HEK293 (cell line): ENCODE data around the gene DEPDC5.

Experiments used
- CTCF ChIA-PET: fragments of 350-600 bp; formaldehyde crosslinking; extraction: SDS; loops from one replicate; lab custom pipeline; 2021; ENCODE audit warnings: antibody characterized with exemption; lab: Yijun Ruan, JAX
- POLR2A ChIA-PET: fragments of 300-600 bp; formaldehyde crosslinking; extraction: SDS; loops from one replicate; lab custom pipeline; 2020; ENCODE audit warnings: antibody characterized with exemption, inconsistent platforms; lab: Yijun Ruan, JAX
- H3K27ac ChIP-seq: fragments of 200-500 bp; sonication (Bioruptor generic); 2 replicates; pipeline ENCODE4 v1.5.1; 2014; ENCODE audit warnings: low read depth, low read length, control low read depth, inconsistent platforms; ENCODE audit errors: extremely low read depth
- H3K36me3 ChIP-seq, 2 experiments: fragments of 200-500 bp in 1 of 2; sonication (Bioruptor generic) in 1 of 2; 1 replicate in 1 of 2; 2 replicates in 1 of 2; pipeline ENCODE4 v1.5.1; 2014 to 2017; ENCODE audit warnings: inconsistent platforms in 2 of 2, low read length in 2 of 2; ENCODE audit not compliant: control insufficient read depth in 2 of 2, insufficient read depth in 1 of 2
- H3K4me1 ChIP-seq: fragments of 200-500 bp; sonication (Bioruptor generic); 2 replicates; pipeline ENCODE4 v1.5.1; 2014; ENCODE audit warnings: mild to moderate bottlenecking, low read length, inconsistent platforms; ENCODE audit not compliant: control insufficient read depth, insufficient read depth
- H3K4me3 ChIP-seq: 2 replicates; pipeline ENCODE4 v1.5.1; 2011; ENCODE audit warnings: low read depth, mild to moderate bottlenecking, control low read depth, low read length, moderate library complexity
- H3K9me3 ChIP-seq: fragments of 200-500 bp; sonication (Bioruptor generic); 2 replicates; pipeline ENCODE4 v1.5.1; 2014; ENCODE audit warnings: low read depth, low read length, inconsistent platforms; ENCODE audit not compliant: control insufficient read depth, insufficient read depth
- BCL11A ChIP-seq: fragments of 450-650 bp; formaldehyde crosslinking; IDR thresholded peaks from 2 replicates; pipeline ENCODE4 v1.5.1; 2016; ENCODE audit warnings: low read depth, missing biosample characterization, missing genetic modification characterization
- EGR2 ChIP-seq: fragments of 450-650 bp; formaldehyde crosslinking; IDR thresholded peaks from 2 replicates; pipeline ENCODE4 v1.5.1; 2016; ENCODE audit warnings: low read depth, missing biosample characterization, missing genetic modification characterization
- INSM2 ChIP-seq: fragments of 450-650 bp; formaldehyde crosslinking; IDR thresholded peaks from 2 replicates; pipeline ENCODE4 v1.5.1; 2016; ENCODE audit warnings: missing biosample characterization, missing genetic modification characterization
- WT1 ChIP-seq: fragments of 450-650 bp; formaldehyde crosslinking; IDR thresholded peaks from 2 replicates; pipeline ENCODE4 v1.5.1; 2016; ENCODE audit warnings: missing biosample characterization, missing genetic modification characterization
- YY1 ChIP-seq: fragments of 450-650 bp; formaldehyde crosslinking; IDR thresholded peaks from 2 replicates; pipeline ENCODE4 v1.5.1; 2018; ENCODE audit warnings: missing biosample characterization, missing genetic modification characterization
- ZBTB21 ChIP-seq: fragments of 450-650 bp; formaldehyde crosslinking; IDR thresholded peaks from 2 replicates; pipeline ENCODE4 v1.5.1; 2017; ENCODE audit warnings: missing biosample characterization, missing genetic modification characterization
- ZNF211 ChIP-seq: fragments of 450-650 bp; formaldehyde crosslinking; IDR thresholded peaks from 2 replicates; pipeline ENCODE4 v1.5.1; 2016; ENCODE audit warnings: low read depth, missing biosample characterization, missing genetic modification characterization
- ZNF214 ChIP-seq: fragments of 450-650 bp; formaldehyde crosslinking; IDR thresholded peaks from 2 replicates; pipeline ENCODE4 v1.5.1; 2017; ENCODE audit warnings: missing biosample characterization, mild to moderate bottlenecking, missing genetic modification characterization, borderline replicate concordance
- ZNF24 ChIP-seq: fragments of 450-650 bp; formaldehyde crosslinking; IDR thresholded peaks from 2 replicates; pipeline ENCODE4 v1.5.1; 2016; ENCODE audit warnings: missing biosample characterization, missing genetic modification characterization
- ZNF248 ChIP-seq: fragments of 450-650 bp; formaldehyde crosslinking; IDR thresholded peaks from 2 replicates; pipeline ENCODE4 v1.5.1; 2017; ENCODE audit warnings: missing biosample characterization, missing genetic modification characterization
- ZNF311 ChIP-seq: fragments of 450-650 bp; formaldehyde crosslinking; IDR thresholded peaks from 2 replicates; pipeline ENCODE4 v1.5.1; 2017; ENCODE audit warnings: missing biosample characterization, missing genetic modification characterization, borderline replicate concordance
- ZNF341 ChIP-seq: fragments of 450-650 bp; formaldehyde crosslinking; IDR thresholded peaks from 2 replicates; pipeline ENCODE4; 2016; ENCODE audit warnings: low read depth, missing biosample characterization, missing genetic modification characterization
- ZNF404 ChIP-seq: fragments of 450-650 bp; formaldehyde crosslinking; IDR thresholded peaks from 2 replicates; pipeline ENCODE4 v1.5.1; 2017; ENCODE audit warnings: missing biosample characterization, missing genetic modification characterization
- ZNF768 ChIP-seq: fragments of 450-650 bp; formaldehyde crosslinking; IDR thresholded peaks from 2 replicates; pipeline ENCODE4 v1.5.1; 2018; ENCODE audit warnings: missing biosample characterization, mild to moderate bottlenecking, missing genetic modification characterization
- ZNF792 ChIP-seq: fragments of 450-650 bp; formaldehyde crosslinking; IDR thresholded peaks from 2 replicates; pipeline ENCODE4 v1.5.1; 2016; ENCODE audit warnings: missing biosample characterization, missing genetic modification characterization
- ZNF843 ChIP-seq: fragments of 450-650 bp; formaldehyde crosslinking; IDR thresholded peaks from 2 replicates; pipeline ENCODE4 v1.5.1; 2016; ENCODE audit warnings: missing biosample characterization, missing genetic modification characterization
- TF ChIP-seq, protein P1 (sequence below): fragments of 450-650 bp; formaldehyde crosslinking; IDR thresholded peaks from 2 replicates; pipeline ENCODE4 v1.5.1; 2016; ENCODE audit warnings: missing biosample characterization, missing genetic modification characterization, low read depth
- TF ChIP-seq, protein P2 (sequence below): fragments of 450-650 bp; formaldehyde crosslinking; IDR thresholded peaks from 2 replicates; pipeline ENCODE4 v1.5.1; 2016; ENCODE audit warnings: missing biosample characterization, missing genetic modification characterization

The DEPDC5 gene

GRCh38 chr22:31926024-31926423 is 172.2 kb downstream of the DEPDC5 start:
- ChIA-PET POLR2A (interaction anchor here (1.4 kb wide), 1 partner anchor 17 kb away, joined by 5 read pairs; no protein-coding TSS in a partner anchor), CTCF (no interaction called here)
- H3K4me1 ChIP-seq, result no peaks in the 10 kb centered on the region
- H3K9me3 ChIP-seq, result no peaks in the 10 kb centered on the region
- TF ChIP-seq ZNF214 (no peak), EGR2 (tag by site-specific recombination) (no peak), INSM2 (tag by site-specific recombination) (no peak), ZNF311 (tag by site-specific recombination) (no peak), ZNF843 (tag by site-specific recombination) (no peak), YY1 (tag by site-specific recombination) (no peak), ZNF24 (tag by site-specific recombination) (no peak), BCL11A (no peak), WT1 (tag by site-specific recombination) (no peak), ZNF211 (tag by site-specific recombination) (no peak)
- no peak overlapping the region for H3K4me3 ChIP-seq
- H3K27ac ChIP-seq, result no peak overlapping the region
- no peaks in the 10 kb centered on the region for H3K36me3 ChIP-seq

DNA sequence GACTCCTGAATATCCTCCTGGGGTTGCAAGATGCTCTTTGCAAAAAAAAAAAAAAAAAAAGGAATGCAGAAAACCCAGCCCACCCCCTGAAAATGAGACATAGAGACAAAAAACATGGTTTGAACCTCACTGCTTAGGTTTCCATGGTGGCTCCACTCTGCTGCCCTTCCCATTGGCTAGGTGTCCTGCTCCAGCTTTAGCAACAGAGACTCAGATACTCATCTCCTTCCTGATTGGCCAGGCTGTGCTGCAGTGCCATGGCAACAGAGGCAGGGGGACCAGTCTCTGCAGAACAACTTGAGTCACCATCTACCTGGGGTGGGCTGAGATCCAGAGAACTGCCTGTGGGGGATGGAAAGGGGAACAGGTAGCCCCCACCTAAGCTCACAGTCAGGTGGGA is 173.2 kb downstream of the DEPDC5 start:
- CTCF ChIA-PET, result no interaction called here
- POLR2A ChIA-PET, result interaction anchor here (1.4 kb wide), 1 partner anchor 16 kb away, joined by 5 read pairs; no protein-coding TSS in a partner anchor
- H3K9me3 ChIP-seq, result no peaks in the 10 kb centered on the region
- no peak overlapping the region for H3K4me3 ChIP-seq
- H3K36me3 ChIP-seq, result no peaks in the 10 kb centered on the region
- TF ChIP-seq ZNF248 (no peak), ZNF341 (tag by site-specific recombination) (peak; percentile 30; the same call in 1 of the 2 replicates)
- H3K27ac ChIP-seq, result no peak overlapping the region
- H3K4me1 ChIP-seq, result no peaks in the 10 kb centered on the region

DNA sequence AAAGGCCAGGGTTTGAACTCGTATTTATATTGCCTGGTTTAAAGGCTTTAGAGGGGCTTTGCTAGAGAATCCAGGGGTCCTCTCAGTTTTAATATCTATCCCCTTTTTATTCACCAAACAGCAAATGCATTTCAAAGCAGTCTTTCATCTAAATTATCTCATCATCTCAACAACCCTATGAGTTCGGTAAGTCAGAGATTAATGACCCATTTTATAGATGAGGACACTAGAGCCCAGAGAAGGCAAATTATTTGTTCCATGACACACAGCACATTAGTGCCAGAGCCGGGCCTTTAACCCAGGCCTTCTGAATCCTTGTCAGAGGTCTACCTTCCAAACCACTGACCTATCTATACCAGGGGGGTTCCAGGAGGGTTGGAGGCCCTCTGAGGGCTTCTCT is 173.7 kb downstream of the DEPDC5 start:
- H3K36me3 ChIP-seq, result no peaks in the 10 kb centered on the region
- ChIA-PET POLR2A (no interaction called here), CTCF (no interaction called here)
- H3K4me3 ChIP-seq, result no peak overlapping the region
- H3K27ac ChIP-seq, result no peak overlapping the region
- H3K9me3 ChIP-seq, result no peaks in the 10 kb centered on the region
- H3K4me1 ChIP-seq, result no peaks in the 10 kb centered on the region
- no peak for TF ChIP-seq ZBTB21 (tag by site-specific recombination)
- TF ChIP-seq ZNF768 (tag by site-specific recombination), result 0 out of 2 replicates have a peak, but pooled peaks have one; percentile 27

- H3K9me3 ChIP-seq, result no peaks in the 10 kb centered on the region
- no peak overlapping the region for H3K4me3 ChIP-seq
- H3K36me3 ChIP-seq, result no peaks in the 10 kb centered on the region
- no peak overlapping the region for H3K27ac ChIP-seq
- TF ChIP-seq, protein P1, sequence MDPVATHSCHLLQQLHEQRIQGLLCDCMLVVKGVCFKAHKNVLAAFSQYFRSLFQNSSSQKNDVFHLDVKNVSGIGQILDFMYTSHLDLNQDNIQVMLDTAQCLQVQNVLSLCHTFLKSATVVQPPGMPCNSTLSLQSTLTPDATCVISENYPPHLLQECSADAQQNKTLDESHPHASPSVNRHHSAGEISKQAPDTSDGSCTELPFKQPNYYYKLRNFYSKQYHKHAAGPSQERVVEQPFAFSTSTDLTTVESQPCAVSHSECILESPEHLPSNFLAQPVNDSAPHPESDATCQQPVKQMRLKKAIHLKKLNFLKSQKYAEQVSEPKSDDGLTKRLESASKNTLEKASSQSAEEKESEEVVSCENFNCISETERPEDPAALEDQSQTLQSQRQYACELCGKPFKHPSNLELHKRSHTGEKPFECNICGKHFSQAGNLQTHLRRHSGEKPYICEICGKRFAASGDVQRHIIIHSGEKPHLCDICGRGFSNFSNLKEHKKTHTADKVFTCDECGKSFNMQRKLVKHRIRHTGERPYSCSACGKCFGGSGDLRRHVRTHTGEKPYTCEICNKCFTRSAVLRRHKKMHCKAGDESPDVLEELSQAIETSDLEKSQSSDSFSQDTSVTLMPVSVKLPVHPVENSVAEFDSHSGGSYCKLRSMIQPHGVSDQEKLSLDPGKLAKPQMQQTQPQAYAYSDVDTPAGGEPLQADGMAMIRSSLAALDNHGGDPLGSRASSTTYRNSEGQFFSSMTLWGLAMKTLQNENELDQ, result no peak
- TF ChIP-seq ZNF792 (tag by site-specific recombination) (no peak), ZNF404 (tag by site-specific recombination) (no peak)
- TF ChIP-seq, protein P2, sequence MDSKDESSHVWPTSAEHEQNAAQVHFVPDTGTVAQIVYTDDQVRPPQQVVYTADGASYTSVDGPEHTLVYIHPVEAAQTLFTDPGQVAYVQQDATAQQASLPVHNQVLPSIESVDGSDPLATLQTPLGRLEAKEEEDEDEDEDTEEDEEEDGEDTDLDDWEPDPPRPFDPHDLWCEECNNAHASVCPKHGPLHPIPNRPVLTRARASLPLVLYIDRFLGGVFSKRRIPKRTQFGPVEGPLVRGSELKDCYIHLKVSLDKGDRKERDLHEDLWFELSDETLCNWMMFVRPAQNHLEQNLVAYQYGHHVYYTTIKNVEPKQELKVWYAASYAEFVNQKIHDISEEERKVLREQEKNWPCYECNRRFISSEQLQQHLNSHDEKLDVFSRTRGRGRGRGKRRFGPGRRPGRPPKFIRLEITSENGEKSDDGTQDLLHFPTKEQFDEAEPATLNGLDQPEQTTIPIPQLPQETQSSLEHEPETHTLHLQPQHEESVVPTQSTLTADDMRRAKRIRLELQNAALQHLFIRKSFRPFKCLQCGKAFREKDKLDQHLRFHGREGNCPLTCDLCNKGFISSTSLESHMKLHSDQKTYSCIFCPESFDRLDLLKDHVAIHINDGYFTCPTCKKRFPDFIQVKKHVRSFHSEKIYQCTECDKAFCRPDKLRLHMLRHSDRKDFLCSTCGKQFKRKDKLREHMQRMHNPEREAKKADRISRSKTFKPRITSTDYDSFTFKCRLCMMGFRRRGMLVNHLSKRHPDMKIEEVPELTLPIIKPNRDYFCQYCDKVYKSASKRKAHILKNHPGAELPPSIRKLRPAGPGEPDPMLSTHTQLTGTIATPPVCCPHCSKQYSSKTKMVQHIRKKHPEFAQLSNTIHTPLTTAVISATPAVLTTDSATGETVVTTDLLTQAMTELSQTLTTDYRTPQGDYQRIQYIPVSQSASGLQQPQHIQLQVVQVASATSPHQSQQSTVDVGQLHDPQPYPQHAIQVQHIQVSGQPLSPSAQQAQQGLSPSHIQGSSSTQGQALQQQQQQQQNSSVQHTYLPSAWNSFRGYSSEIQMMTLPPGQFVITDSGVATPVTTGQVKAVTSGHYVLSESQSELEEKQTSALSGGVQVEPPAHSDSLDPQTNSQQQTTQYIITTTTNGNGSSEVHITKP, result peak; percentile 41
- TF ChIP-seq, all 188 proteins: peak for 1
- CTCF ChIA-PET, result interaction anchor here (0.5 to 1.7 kb wide), 3 partner anchors 14 to 41 kb away, joined by 3 to 4 read pairs (median 3); no protein-coding TSS in a partner anchor
- POLR2A ChIA-PET, result interaction anchor here (1.2 kb wide), 1 partner anchor 21 kb away, joined by 4 read pairs; no protein-coding TSS in a partner anchor
- H3K4me1 ChIP-seq, result no peaks in the 10 kb centered on the region
These were observed 175.5 kb downstream of the DEPDC5 start for GRCh38 chr22:31929167-31929930.
